Measurements from ENCODE around the gene ZSCAN31.
"Not testable (repeated sequence)": the region's sequence is repeated elsewhere in the genome, so short reads cannot be mapped to it uniquely, and the experiment has no call there.

Gene ZSCAN31

DNA sequence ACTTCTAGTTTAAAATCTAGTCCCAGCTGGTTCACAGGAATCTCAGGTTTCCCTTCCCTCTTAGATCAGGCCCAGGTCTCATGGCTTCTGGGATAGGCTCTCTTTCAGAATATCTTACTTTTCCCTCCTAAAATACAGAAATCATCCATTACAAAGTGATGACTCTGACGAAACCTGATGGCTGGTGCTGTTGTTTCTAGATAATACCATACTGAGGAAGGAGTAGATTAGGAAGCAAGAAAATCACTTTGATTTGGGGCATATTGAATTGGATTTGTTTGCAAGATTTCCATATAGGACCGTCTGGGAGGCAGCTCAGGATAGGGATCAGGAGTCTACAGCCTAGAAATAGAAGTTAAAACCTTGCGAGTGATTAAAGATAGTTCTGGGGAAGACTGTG, 17.4 kb upstream of the ZSCAN31 start:
- DNase-seq = no peak

DNA sequence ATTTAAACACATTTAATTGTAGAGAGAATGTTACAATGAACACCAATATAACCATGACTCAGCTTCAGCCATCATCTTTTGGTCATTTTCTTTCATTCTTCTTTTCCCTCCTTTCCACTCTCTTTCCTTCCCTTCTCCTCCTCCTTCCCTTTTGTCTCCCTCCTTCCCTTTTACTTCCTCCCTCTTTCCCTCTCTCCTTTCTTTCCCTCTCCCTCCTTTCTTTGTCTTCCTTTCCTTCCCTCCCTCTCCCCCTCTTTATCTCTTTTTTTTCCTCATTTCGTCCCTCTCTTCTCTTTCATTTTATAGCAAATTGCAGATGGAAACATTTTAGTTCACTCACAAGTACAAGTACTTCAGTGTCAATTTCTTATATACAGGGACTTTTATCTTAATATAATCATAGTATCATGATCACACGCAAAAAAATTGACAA, 15.6 kb upstream of the ZSCAN31 start:
- DNase-seq = no peak

DNA sequence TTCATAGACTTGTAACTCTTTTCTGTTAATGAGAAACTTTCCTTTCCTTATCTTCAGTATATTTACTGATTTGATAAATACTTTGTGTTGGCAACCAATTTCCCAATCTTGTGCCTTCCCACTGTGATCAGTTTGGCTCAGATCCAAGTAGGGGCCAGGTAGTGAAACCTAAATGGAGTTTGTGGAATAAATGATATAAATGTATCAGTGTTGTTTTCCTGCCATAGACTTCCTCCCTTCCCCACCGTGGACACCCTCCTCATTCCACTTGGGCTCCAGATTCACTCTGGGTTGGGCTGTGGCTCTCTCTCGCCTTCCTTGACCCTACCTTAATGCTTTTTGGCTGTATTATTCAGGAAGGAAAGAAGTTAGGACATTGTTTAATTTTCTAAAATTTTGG, 15.1 kb upstream of the ZSCAN31 start:
- DNase-seq = no peak

DNA sequence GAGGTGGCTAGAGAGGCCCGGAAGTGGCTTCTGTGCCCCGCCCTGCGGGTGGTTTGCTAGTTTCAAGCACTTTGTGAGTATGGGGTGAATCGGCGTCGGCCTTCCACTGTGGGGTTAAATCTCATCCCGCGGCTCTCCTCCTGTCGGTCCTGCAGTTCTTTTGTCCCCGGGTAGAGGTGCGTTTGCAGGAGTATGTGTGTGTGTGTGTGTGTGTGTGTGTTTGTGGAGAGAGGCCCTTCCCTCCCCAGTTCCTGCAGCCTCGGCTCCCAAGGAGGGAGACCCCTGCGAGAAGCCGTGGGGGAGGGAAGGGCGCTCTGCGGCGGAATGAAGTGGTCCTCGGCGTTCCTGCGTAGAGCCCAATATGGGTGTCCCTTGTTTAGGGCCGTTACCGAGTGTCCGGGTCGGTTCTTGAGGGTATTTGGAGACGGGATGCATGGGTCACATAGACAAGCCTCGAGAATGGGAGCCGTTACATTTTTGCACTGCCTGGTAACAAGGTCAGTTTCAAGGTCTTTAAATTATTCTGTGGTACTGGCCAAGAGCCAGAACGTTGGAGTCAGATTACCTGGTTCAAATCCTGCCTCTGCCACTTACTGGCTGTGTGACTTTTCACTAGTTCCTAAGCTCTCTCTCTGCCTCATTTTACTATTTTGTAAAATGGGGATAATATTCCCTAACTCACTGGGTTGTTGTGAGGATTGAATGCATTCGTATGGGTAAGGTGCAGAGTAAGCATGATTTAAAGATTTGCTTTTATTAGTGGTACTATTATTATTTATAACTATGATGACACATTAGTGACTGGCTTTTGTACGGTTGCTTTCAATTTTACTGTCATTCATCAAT, 14.2 kb upstream of the ZSCAN31 start, which contains the start of gene ZKSCAN3:
ZKSCAN3 (plus strand) TSS at position 56 of the 846 bp plus-strand sequence. CDS start 9,640 bp downstream, outside the sequence.
- DNase-seq = peak; percentile 84 to 92 (median 89)

DNA sequence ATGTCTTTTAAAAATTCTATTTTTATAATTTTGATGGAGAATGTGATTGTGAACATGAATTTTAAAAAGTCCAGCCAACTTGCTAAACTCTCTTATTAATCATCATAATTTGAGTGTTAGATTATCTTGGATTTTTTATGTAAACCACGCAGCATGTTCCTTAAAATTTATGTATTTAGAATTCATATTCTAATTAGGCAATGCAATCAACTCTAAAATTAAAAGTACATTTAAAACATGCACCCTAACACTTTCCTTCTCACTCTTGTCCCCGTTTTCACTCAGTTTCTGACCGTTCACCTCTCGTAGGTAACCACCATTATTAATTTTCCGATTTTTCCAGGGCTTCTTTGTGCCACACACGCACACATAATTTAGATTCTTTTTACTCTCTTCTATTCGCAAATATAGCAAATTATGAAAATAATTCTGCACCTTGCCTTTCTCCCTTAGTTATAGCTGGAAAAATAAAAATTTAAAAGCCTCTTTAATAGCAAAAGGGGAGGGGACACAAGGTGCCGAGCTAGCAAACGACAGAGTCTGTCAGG, 13.5 kb upstream of the ZSCAN31 start:
- no peak for DNase-seq

DNA sequence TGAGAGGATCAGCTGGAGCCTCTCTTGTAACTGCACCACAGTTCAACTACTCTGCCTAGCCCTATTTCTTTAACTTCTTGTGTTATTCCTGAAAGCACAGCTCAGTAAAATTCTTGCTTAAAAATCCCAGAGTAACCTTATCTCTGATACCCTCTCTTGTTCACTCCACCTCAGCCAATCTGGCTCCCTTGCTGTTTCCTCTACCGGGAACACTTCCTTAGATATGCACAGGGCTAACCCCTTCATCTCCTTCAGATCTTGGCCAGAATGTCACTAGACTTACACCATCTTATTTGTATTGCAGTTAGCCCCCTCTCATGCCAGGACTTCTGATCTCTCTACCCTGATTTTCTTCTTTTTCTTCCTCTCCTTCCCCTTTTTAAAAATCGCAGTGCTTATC, 11.2 kb upstream of the ZSCAN31 start:
- DNase-seq = no peak

DNA sequence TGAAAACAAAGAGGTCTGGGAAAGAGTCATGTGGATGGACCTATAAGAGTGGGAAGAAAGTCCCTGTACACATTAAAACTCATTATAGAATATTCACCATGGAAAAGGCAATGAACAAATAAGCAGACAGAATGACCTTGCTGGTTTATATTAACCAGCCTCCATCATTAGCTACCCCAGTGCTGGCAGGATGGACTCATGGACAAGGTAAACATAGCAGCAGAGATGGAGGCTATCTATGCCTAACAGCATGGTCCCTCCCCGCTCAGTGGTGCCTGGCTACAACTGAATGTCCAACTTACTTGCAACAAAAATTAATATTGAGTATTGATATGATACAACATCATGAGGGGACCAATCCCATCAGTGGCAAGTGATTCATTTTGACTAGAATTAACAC, 9.3 kb upstream of the ZSCAN31 start:
- DNase-seq = no peak

DNA sequence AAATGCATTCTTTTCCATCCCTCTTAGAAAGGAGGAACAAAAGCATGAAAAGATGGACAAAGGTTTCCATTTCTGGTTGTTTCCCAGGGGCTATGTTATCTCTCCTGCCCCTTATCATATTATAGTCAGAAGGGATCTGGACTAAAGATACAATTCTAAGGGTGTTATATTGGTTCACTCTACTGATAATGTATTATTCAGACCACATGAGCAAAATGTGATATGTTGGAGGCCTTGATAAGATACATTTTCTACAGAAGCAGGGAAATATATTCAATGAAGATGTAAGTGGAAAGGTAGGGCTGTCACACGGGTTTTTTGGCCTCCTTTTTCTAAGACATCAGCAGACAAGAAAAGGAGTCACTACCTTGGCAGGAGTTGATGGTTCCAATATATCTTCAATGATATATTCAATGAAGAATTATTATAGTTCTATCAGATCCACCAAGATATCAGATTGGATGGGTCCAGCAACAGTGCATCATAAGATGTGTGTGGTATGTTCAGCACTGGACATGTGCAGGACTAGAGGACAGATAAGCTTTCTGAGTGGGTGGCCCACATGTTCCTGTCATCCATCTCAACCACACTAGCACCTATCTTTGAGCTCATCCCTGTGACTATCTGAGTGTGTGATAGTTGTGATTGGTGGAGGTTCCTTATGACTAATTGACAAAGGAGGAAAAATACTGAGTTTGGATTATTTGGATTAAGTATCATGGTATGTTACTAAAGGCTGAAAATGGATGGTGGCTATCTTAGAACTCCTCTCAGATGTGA, 8.1 kb upstream of the ZSCAN31 start:
- no peak for DNase-seq

DNA sequence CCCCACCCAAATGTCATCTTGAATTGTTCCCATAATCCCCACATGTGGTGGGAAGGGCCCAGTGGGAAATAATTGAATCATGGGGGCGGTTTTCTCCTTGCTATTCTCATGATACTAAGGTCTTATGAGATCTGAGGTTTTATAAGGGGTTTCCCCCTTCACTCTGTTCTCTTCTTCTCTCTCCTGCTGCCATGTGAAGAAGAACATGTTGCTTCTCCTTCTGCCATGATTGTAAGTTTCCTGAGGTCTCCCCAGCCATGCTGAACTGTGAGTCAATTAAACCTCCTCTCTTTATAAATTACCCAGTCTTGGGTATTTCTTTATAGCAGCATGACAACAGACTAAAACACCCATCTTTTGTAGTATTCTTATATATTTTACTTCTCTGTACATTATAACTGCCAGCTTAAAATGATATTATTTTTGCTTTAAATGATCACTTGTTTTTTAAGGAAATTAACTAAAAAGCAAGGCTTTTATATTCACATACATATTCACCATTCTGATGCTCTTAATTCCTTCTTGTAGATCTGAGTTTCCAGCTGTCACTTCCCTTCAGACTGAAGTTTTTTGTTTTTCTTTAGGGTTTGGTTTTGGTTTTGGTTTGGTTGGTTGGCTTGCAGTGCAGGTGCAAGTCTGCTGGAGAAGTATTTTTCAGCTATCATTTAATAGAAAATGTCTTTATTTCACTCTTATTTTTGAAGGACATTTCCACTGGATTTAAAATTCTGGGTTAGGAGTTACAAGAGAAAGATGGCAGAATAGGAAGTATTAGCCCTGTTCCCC, 4.6 kb upstream of the ZSCAN31 start:
- DNase-seq = no peak

DNA sequence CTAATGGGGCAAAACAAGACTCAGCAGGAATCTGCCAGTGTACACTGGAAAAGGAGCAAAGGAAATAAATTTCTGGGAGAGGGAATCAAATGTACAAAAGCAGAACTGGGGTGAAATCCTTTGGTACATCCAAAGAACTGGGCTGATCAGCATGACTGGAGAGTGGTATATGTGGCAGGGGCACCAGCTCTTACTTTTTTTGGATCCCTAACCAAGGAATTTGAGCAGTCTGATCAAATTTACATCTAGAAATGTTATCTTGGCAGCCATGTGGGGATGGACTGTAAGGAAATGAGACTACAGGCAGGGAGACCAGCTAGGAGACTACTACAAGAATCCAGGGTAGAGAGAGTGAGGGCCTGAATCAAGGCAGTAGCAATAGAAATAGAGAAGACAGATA, 1.2 kb upstream of the ZSCAN31 start:
- DNase-seq = no peak

DNA sequence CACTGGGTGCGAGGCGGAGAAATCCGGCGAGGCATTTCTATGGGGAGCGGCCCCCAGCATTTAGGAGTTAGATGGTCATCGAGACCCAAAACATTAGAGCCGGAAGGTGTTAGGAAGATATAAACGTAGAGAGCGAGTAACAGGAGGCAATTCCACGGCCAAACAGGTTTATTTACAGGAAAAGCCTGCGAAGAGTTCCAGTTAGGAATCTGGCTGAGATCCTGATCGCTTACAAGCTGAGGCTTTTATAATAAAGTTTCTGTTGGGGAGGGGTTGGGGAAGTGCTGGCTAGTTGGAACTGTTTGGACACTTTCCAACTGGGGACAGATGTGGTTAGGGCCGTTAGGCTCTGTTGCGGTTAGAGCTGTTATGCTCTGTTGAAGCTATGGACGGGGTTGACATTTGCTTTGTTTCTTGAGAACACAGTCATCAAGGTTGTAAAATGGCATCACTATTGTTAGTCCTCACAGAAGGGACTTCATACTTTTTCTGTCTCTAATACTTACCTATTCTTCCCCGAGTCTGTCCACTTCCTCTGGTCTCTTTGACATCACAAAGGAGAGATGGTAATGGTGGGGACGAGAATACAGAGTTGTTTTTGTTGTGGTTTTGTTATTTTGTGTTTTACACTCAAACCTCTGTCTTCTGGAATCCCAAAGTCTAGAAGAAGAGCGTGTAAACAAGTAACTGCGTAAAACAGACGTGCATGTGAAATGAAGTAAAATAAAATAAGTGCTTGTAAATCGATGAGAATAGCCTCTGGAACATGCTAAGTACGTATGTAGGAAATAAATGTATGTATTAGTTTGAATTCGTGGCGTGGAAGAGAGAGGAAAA, 554 bp upstream of the ZSCAN31 start:
- DNase-seq = peak; percentile 60 to 74 (median 68)

DNA sequence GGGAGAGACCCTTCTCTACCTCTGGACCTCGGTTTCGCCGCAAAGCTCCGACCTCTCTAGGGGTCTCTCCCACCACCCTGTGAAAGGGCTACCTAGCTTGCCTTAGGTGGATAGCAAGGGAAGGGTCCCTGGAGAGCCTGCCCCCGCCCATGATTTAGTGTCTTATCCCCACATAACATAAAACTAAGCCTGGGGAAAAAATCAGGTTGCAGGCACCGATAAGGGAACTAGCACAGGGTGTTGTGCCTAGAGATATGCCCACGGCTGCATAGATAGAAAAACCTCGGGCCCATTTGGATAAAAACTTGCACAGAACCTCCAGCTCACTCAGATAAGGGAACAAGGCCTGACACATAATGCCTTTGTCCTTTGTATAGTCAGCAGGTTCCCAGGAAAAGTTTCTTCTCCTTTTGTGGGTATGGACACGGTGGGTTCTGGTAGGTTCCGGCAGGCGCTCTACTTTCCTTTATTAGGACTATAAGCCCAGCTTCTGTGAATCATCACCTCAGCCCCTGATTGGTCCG, 846 bp downstream of the ZSCAN31 start:
- no peak for DNase-seq

DNA sequence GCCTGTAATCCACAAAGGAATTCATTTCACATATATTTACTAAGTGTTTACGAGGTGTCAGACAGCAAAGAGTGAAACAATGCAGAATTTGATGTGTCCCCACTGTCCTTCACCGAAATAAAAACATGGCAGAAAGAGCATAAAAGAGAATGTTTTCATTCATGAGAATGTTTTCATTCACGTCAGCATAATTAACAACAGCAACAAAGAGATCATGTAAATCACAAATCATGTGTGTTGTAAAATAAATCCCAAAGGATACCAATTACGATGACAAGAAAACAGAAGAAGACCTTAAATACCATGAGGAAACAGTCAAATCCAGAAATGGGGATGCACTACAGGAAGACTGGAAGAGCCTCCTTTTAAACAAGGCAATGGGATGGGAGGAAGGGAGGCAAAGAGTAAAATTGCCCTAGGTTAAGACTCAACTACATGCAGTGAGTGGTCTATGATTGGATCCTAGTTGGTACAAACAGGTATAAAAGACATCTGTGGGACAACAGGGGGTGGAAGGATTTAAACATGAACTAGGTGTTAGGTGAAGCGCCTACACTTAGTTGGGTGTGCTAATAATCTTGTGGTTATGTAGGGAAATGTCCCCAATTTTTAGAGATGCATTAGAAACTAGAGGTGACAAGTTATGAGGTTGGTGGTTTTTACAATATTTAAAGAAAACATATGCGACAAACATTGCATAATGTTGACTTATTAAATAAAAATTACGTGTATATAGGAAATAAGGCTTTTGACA, 1.5 kb downstream of the ZSCAN31 start:
- DNase-seq = no peak

DNA sequence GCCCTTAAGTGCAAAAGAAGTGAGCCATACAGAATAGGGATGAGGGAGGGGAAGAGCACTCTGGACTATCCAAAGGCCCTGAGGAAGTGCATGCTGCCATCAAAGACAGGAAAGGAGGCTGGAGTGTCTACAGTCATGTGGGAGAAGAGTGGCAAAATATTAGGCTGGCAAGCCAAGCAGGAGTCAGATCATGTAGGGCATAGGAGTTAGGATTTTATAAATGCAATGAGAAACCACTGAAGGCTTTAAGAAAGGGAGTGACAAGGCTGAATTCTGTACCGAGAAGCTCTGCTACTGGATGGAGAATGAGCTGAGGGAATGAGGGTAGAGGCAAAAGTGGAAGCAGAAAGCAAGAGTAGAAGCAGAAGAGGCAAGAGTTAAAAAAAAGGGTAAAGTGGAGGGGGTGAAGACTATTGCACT, 2.3 kb downstream of the ZSCAN31 start:
- DNase-seq = no peak

DNA sequence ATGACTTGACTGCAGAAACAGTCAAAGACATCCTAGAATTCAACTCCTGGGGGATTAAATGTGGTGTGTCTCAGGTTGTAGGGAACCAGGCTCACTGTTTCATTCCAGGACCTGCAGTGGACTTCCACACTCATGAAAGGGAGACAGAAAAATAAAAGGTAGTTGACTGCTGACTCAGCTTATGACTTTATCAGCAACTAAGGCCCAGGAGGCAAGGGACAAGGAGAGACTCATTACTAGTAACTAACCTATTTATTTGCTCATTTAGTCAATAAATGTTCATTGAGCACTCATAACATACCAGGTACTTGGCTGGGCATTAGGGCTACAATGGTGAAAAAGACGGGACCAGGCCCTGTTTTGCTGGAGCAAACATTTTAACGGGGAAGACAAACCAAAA, 2.9 kb downstream of the ZSCAN31 start:
- DNase-seq = no peak

DNA sequence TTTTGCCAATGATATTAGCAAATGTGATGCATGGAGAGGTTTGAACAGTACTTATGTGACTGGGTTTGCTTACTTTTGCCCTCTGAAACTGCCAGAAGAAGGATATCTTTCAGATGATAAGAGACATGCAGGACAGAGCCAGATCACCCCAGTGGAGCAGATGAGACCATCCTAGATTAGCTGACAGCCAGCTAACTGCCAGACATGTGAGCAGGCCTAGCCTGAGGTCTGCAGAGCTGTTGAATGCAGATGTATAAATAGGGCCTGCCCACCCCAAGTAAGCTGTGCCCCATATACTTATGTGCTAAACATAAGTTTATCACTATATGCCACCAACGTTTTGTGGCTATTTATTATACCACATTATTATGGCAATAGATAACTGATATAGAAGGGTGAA, 5.9 kb downstream of the ZSCAN31 start:
- DNase-seq = no peak

DNA sequence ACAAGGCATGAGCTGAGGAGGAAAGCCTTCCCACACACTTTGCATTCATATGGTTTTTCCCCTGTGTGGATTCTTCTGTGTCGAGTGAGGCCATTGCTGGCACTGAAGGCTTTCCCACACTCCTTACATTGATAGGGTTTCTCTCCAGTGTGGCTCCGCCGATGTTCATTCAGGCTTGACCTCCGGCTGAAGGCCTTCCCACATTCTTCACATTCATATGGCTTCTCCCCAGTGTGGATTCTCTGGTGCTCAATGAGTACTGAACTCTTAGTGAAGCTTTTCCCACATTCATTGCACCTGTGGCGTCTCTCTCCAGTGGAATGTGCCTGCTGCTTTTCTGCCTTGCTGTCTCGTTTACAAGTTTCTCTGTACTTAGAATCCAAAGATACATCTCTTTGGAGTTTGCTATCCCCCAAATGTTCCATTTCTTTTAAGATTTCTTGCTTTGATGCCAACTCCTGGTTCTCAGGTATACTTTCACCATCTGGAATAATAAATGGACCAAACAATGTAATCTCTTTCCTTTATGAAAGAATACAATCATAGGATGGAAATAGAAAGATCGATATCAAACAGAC, 9.5 kb downstream of the ZSCAN31 start:
- DNase-seq = no peak

DNA sequence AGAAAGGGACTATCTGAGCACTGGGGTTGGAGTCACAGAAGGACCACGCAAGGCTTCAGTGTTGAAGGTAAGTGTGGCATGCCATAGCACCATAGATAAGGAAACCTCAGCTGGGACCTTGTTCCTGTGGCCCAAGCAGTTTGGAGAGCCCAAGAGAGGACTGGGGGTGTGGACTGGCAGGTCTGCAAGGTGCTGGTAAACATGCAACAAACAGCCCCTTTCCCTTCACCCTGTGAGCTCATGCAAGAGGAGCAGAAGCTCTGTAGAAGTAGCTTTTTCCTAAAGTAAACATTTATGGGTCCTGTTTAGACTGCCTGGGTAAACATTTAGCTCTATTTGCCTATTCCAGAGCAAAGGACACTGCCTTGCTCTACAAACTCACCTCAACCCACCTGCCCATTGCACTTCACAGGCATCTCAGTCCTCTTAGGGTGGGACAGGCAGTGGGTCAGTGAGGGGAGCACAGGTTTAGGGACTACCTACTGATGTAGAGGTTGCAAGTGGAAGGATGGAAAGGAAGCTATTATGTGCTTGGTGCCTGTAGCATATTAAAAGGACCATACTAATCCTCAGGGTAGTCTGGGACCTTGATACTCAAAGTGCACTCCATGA, 12.0 kb downstream of the ZSCAN31 start:
- DNase-seq = no peak

DNA sequence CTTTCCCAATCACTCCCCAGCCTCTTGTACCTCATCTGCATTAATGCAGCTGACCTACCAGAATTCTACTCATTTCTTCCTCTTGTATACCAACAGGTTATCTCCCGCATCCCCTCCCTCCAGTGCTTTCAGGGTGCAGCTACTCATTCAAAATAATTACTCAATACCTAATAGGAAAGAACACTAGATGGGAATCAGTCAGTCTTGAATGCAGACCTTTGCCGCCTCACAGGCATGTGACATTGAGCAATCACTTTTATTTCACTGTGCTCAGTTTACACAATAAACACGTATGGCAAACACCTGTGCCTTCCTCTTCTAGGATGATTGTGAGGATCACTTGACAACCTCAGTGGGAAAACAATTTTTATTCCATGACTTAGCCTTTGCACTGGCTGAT, 13.3 kb downstream of the ZSCAN31 start:
- no peak for DNase-seq

DNA sequence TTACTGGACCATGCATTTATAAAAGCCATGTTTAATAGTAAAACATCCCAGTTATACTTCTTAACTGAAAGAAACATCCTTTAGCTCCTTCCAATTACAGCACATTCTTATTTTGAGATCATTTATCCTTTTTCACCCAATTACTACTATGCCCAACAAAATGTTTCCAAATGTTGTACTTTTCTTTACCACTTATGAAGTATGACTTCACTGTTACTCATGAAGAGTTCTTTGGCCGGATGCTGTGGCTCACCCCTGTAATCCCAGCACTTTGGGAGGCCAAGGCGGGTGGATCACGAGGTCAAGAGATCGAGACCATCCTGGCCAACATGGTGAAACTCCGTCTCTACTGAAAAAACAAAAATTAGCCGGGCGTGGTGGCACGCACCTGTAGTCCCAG, 18.1 kb downstream of the ZSCAN31 start:
- not testable (repeated sequence) for DNase-seq
